ENCODE measurements around the gene FAM177B.

The FAM177B gene

GRCh38 chr1:222736972-222737371 is at the start of gene FAM177B:
TSS of gene FAM177B (plus strand) at chr1:222737202. CDS start at chr1:222746546, 9,344 bp downstream.
- DNase-seq: no peak

- DNase-seq: no peak
Measured at GRCh38 chr1:222691016-222691415, 46.0 kb upstream of the FAM177B start.

- DNase-seq: no peak
Measured at GRCh38 chr1:222694927-222695326, 42.1 kb upstream of the FAM177B start.

- DNase-seq: no peak
Measured at GRCh38 chr1:222696741-222697140, 40.3 kb upstream of the FAM177B start.

- no peak for DNase-seq
Measured at GRCh38 chr1:222697203-222697602, 39.8 kb upstream of the FAM177B start.

GRCh38 chr1:222697826-222698225 is 39.2 kb upstream of the FAM177B start:
- no peak for DNase-seq

- DNase-seq: no peak
Measured at GRCh38 chr1:222702210-222702609, 34.8 kb upstream of the FAM177B start.

- no peak for DNase-seq
Measured at GRCh38 chr1:222704260-222704659, 32.7 kb upstream of the FAM177B start.

- DNase-seq: no peak
Measured at GRCh38 chr1:222706815-222707214, 30.2 kb upstream of the FAM177B start.

GRCh38 chr1:222709700-222710153 is 27.3 kb upstream of the FAM177B start:
- DNase-seq: no peak

- peak; percentile 16 for DNase-seq
Measured at GRCh38 chr1:222711319-222712252, 25.4 kb upstream of the FAM177B start.

- peak; percentile 83 for DNase-seq
Measured at GRCh38 chr1:222712253-222713090, 24.5 kb upstream of the FAM177B start, which contains the start of the genes AIDA and BROX. TSS of gene AIDA (minus strand) at chr1:222712491. CDS start at chr1:222712317, 174 bp downstream. TSS of gene BROX (plus strand) at chr1:222712564. CDS start at chr1:222715700, 3,136 bp downstream.

GRCh38 chr1:222713091-222713961 is 23.7 kb upstream of the FAM177B start:
- peak; percentile 80 for DNase-seq

GRCh38 chr1:222716393-222716792 is 20.6 kb upstream of the FAM177B start:
- no peak for DNase-seq

GRCh38 chr1:222728746-222729145 is 8.3 kb upstream of the FAM177B start:
- DNase-seq: no peak

- no peak for DNase-seq
Measured at GRCh38 chr1:222730866-222731265, 6.1 kb upstream of the FAM177B start.

GRCh38 chr1:222732216-222733159 is 4.5 kb upstream of the FAM177B start:
- no peak for DNase-seq

- DNase-seq: no peak
Measured at GRCh38 chr1:222734740-222735139, 2.3 kb upstream of the FAM177B start.

- no peak for DNase-seq
Measured at GRCh38 chr1:222736470-222736869, 532 bp upstream of the FAM177B start.

- no peak for DNase-seq
Measured at GRCh38 chr1:222739465-222739864, 2.5 kb downstream of the FAM177B start.

GRCh38 chr1:222739929-222740328 is 2.9 kb downstream of the FAM177B start:
- DNase-seq: no peak

Data from KG1 (cell line).